GM19324 (cell line): ENCODE measurements around the gene ZFP2.

ENCODE experiments used
- ATAC-seq: cut with Tn5 transposase; IDR thresholded peaks from one replicate; pipeline ENCODE4 v1.9.1; 2021; ENCODE audit warnings: mild to moderate bottlenecking, moderate library complexity; ENCODE audit not compliant: unreplicated experiment, low FRiP score

Gene ZFP2

GRCh38 chr5:178965465-178966055, 69.8 kb downstream of the ZFP2 start:
- no peak for ATAC-seq

- ATAC-seq = no peak
Measured at GRCh38 chr5:178981381-178981780, 85.7 kb downstream of the ZFP2 start.
